PC-3 (cell line): ENCODE measurements around the gene PLAC9. TPM values are rescaled to one million over a fixed set of nuclear protein-coding genes. Genes with fewer than 3 reads are reported as not detected.
A peak's percentile ranks its signal among the peaks of the same experiment; 100 is the strongest.

ENCODE experiments used
- ATAC-seq: fragments of 200-7000 bp; cut with Tn5 transposase; 2 replicates; pipeline ENCODE4 v1.9.1; 2020; ENCODE audit warnings: mild to moderate bottlenecking, moderate library complexity
- BruUV-seq: library from RNA; stranded (reverse); fragments of 400-500 nt; replicated peaks from 2 replicates; lab custom pipeline; 2021; lab: Mats Ljungman, UMichigan
- CTCF ChIA-PET: fragments of 300-600 bp; sonication (Branson Sonifier 250); formaldehyde crosslinking; loops from one replicate; lab custom pipeline; 2022; ENCODE audit warnings: antibody characterized with exemption; lab: Charles Lee
- POLR2A ChIA-PET: fragments of 300-600 bp; sonication (Branson Sonifier 250); formaldehyde crosslinking; loops from one replicate; lab custom pipeline; 2022; ENCODE audit warnings: antibody characterized with exemption; ENCODE audit not compliant: unreplicated experiment; lab: Charles Lee
- DNase-seq: peaks from one replicate; pipeline ENCODE4 v3.0.0-alpha.2; 2015
- H2AFZ ChIP-seq: fragments of 300-600 bp; sonication (generic); 2 replicates; pipeline ENCODE4 v1.6.0; 2016; ENCODE audit warnings: antibody characterized with exemption, low read length
- H3F3A ChIP-seq: fragments of 300-600 bp; sonication (generic); one replicate; pipeline ENCODE4 v1.6.0; 2017; ENCODE audit warnings: antibody characterized with exemption, low read length, control low read depth, mild to moderate bottlenecking; ENCODE audit not compliant: unreplicated experiment
- H3K27ac ChIP-seq: fragments of 300-600 bp; sonication (generic); 2 replicates; pipeline ENCODE4 v1.5.1; 2016; ENCODE audit warnings: mild to moderate bottlenecking, low read length
- H3K27me3 ChIP-seq: fragments of 300-600 bp; sonication (generic); 2 replicates; pipeline ENCODE4 v1.6.1; 2016; ENCODE audit warnings: low read length, mixed read lengths
- H3K36me3 ChIP-seq: fragments of 300-600 bp; sonication (generic); 2 replicates; pipeline ENCODE4 v1.6.1; 2016; ENCODE audit warnings: low read depth, mixed run types, low read length, mixed read lengths
- H3K4me1 ChIP-seq: fragments of 300-600 bp; sonication (generic); 2 replicates; pipeline ENCODE4 v1.5.1; 2016; ENCODE audit warnings: low read length; ENCODE audit not compliant: insufficient read depth
- H3K4me2 ChIP-seq: fragments of 300-600 bp; sonication (generic); 2 replicates; pipeline ENCODE4 v1.6.0; 2016; ENCODE audit warnings: low read length
- H3K4me3 ChIP-seq: fragments of 300-600 bp; sonication (generic); 2 replicates; pipeline ENCODE4 v1.5.1; 2016; ENCODE audit warnings: mild to moderate bottlenecking, low read length, mixed read lengths
- H3K79me2 ChIP-seq: fragments of 300-600 bp; sonication (generic); 2 replicates; pipeline ENCODE4 v1.6.1; 2017; ENCODE audit warnings: low read length, mixed read lengths
- H3K9ac ChIP-seq: fragments of 300-600 bp; sonication (generic); 2 replicates; pipeline ENCODE4 v1.6.0; 2016; ENCODE audit warnings: mild to moderate bottlenecking, low read length
- H3K9me2 ChIP-seq: fragments of 300-600 bp; sonication (generic); replicated peaks from 2 replicates; pipeline ENCODE4 v1.6.1; 2016; ENCODE audit warnings: mixed run types, low read length, mixed read lengths
- H3K9me3 ChIP-seq: fragments of 300-600 bp; sonication (generic); 2 replicates; pipeline ENCODE4 v1.6.1; 2016; ENCODE audit warnings: low read length, mixed read lengths
- H4K20me1 ChIP-seq: fragments of 300-600 bp; sonication (generic); 2 replicates; pipeline ENCODE4 v1.6.1; 2016; ENCODE audit warnings: low read length, mixed read lengths
- EZH2 ChIP-seq: fragments of 300-600 bp; sonication (generic); IDR thresholded peaks from one replicate; pipeline ENCODE4 v1.6.1; 2017; ENCODE audit warnings: antibody characterized with exemption, mild to moderate bottlenecking, low read length; ENCODE audit not compliant: unreplicated experiment
- EZH2phosphoT487 ChIP-seq: fragments of 300-600 bp; sonication (generic); IDR thresholded peaks from 2 replicates; pipeline ENCODE4 v1.6.1; 2018; ENCODE audit warnings: mild to moderate bottlenecking, antibody characterized with exemption, low read length, borderline replicate concordance
- intact Hi-C: fragments of 100-400 bp; cut with micrococcal nuclease; formaldehyde crosslinking; loops from 2 replicates; pipeline ENCODE4 v1.9.0; 2023
- total RNA-seq: library from RNA; depleted of rRNA; stranded (reverse); fragments of >200 nt; gene quantifications from 2 replicates; pipeline ENCODE4 v1.2.3, GENCODE V29; 2014
- TF ChIP-seq, protein P1 (sequence below): fragments of 300-600 bp; sonication (generic); conservative IDR thresholded peaks from 2 replicates; pipeline ENCODE4 v1.5.1; 2017; ENCODE audit warnings: antibody characterized with exemption, low read depth, mild to moderate bottlenecking, low read length

The PLAC9 gene
- total RNA-seq, 1 experiment from 2014 or later: 2.0 TPM

- H3K27me3 ChIP-seq: no peaks in the 10 kb centered on the region; the same call in 1 of the 2 replicates
- no peak overlapping the region for H3K4me3 ChIP-seq
- POLR2A ChIA-PET: no interaction called here
- H4K20me1 ChIP-seq: no peaks in the 10 kb centered on the region
- no peaks in the 10 kb centered on the region for H3K36me3 ChIP-seq
- ATAC-seq (no peak), DNase-seq (no peak)
- TF ChIP-seq, protein P1, sequence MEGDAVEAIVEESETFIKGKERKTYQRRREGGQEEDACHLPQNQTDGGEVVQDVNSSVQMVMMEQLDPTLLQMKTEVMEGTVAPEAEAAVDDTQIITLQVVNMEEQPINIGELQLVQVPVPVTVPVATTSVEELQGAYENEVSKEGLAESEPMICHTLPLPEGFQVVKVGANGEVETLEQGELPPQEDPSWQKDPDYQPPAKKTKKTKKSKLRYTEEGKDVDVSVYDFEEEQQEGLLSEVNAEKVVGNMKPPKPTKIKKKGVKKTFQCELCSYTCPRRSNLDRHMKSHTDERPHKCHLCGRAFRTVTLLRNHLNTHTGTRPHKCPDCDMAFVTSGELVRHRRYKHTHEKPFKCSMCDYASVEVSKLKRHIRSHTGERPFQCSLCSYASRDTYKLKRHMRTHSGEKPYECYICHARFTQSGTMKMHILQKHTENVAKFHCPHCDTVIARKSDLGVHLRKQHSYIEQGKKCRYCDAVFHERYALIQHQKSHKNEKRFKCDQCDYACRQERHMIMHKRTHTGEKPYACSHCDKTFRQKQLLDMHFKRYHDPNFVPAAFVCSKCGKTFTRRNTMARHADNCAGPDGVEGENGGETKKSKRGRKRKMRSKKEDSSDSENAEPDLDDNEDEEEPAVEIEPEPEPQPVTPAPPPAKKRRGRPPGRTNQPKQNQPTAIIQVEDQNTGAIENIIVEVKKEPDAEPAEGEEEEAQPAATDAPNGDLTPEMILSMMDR: no peak
- TF ChIP-seq EZH2 (no peak), EZH2phosphoT487 (no peak)
- no peak overlapping the region for H3K4me2 ChIP-seq
- H3K79me2 ChIP-seq: no peaks in the 10 kb centered on the region
- H3K9me2 ChIP-seq: no peaks in the 10 kb centered on the region
- BruUV-seq: no TSS peak
- H3F3A ChIP-seq: no peaks in the 10 kb centered on the region
- no peak overlapping the region for H3K27ac ChIP-seq
- no peaks in the 10 kb centered on the region for H3K9me3 ChIP-seq
- no peak overlapping the region for H2AFZ ChIP-seq
- CTCF ChIA-PET: no interaction called here
- no peak overlapping the region for H3K9ac ChIP-seq
- peaks cover 5% of the 10 kb centered on the region for H3K4me1 ChIP-seq
- intact Hi-C loops: loop anchor here (5.0 kb wide), 1 partner anchor 157 kb away; no protein-coding TSS in a partner anchor
Observed at GRCh38 chr10:80139265-80139664, 6.7 kb downstream of the PLAC9 start.

GRCh38 chr10:80140251-80140650 is 7.7 kb downstream of the PLAC9 start:
- Histone ChIP-seq H3K9ac (no peak overlapping the region), H3K36me3 (no peaks in the 10 kb centered on the region), H3K4me1 (peaks cover 13% of the 10 kb centered on the region), H3K27ac (no peak overlapping the region), H3K27me3 (no peaks in the 10 kb centered on the region; the same call in 1 of the 2 replicates), H3F3A (no peaks in the 10 kb centered on the region), H3K4me3 (no peak overlapping the region), H3K9me3 (no peaks in the 10 kb centered on the region), H3K79me2 (no peaks in the 10 kb centered on the region), H3K9me2 (no peaks in the 10 kb centered on the region), H3K4me2 (no peak overlapping the region), H4K20me1 (no peaks in the 10 kb centered on the region), H2AFZ (no peak overlapping the region)
- DNase-seq: no peak
- BruUV-seq: no TSS peak
- intact Hi-C loops: no loop called here
- no peak for ATAC-seq
- no peak for TF ChIP-seq EZH2phosphoT487
- no peak for TF ChIP-seq EZH2
- TF ChIP-seq, protein P1: no peak
- ChIA-PET CTCF (no interaction called here), POLR2A (no interaction called here)

DNA sequence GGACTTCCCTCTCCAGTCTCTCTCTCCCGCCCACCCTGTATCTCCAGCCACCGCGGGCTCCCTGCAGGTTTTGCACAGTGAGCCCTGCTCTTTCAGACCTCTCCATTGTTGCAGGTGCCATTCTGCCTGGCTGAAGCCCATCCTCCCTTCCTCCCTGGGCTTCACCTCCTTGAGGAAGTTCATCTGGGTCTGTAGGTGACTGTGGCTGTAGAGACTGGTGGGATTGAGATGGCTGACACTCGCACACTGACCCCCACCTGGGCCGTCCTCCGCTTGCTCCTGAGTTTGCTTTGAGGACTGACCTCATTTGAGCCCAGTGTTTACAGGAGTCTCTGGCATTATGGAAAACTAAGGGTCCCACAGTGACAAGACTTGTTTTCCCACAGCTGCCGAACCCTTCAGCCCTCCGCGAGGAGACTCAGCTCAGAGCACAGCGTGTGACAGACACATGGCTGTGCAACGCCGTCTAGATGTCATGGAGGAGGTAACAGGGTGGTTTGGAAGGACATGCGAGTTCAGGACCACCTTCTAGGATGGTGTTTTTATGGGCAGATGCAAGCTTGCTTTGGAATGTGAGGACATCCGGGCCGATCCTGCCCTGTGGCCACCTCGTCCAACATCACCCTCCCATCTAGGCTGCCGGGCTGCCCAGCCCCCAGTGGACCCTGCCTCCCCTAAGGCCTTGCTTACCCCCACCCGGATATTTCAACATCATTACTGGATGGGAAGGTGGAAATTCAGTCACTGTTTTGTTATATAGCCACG is 9.3 kb downstream of the PLAC9 start:
- H3K9ac ChIP-seq: no peak overlapping the region
- peaks cover 6% of the 10 kb centered on the region for H3F3A ChIP-seq
- CTCF ChIA-PET: interaction anchor here (4.5 kb wide), 1 partner anchor 79 kb away, joined by 120 read pairs; no protein-coding TSS in a partner anchor
- H3K4me3 ChIP-seq: no peak overlapping the region
- H3K27ac ChIP-seq: no peak overlapping the region
- no peaks in the 10 kb centered on the region; the same call in 1 of the 2 replicates for H3K27me3 ChIP-seq
- peak overlapping the region; percentile 8; the same call in 1 of the 2 replicates for H2AFZ ChIP-seq
- POLR2A ChIA-PET: interaction anchor here (0.6 kb wide), 1 partner anchor 800 kb away, joined by 7 read pairs; no protein-coding TSS in a partner anchor
- H4K20me1 ChIP-seq: no peaks in the 10 kb centered on the region
- ATAC-seq (no peak), DNase-seq (no peak)
- no TSS peak for BruUV-seq
- no peak for TF ChIP-seq EZH2
- TF ChIP-seq, protein P1: no peak
- no peak for TF ChIP-seq EZH2phosphoT487
- peak overlapping the region; percentile 1; the same call in 1 of the 2 replicates for H3K4me2 ChIP-seq
- H3K4me1 ChIP-seq: peaks cover 24% of the 10 kb centered on the region
- no peaks in the 10 kb centered on the region for H3K9me2 ChIP-seq
- H3K36me3 ChIP-seq: no peaks in the 10 kb centered on the region
- no peaks in the 10 kb centered on the region for H3K79me2 ChIP-seq
- intact Hi-C loops: loop anchor here (2.0 kb wide), 1 partner anchor 767 kb away; no protein-coding TSS in a partner anchor
- no peaks in the 10 kb centered on the region for H3K9me3 ChIP-seq
